Measurements from ENCODE around the gene CORO2A. TPM values are rescaled to one million over a fixed set of nuclear protein-coding genes. Genes with fewer than 3 reads are reported as not detected.

CORO2A gene, protein sequence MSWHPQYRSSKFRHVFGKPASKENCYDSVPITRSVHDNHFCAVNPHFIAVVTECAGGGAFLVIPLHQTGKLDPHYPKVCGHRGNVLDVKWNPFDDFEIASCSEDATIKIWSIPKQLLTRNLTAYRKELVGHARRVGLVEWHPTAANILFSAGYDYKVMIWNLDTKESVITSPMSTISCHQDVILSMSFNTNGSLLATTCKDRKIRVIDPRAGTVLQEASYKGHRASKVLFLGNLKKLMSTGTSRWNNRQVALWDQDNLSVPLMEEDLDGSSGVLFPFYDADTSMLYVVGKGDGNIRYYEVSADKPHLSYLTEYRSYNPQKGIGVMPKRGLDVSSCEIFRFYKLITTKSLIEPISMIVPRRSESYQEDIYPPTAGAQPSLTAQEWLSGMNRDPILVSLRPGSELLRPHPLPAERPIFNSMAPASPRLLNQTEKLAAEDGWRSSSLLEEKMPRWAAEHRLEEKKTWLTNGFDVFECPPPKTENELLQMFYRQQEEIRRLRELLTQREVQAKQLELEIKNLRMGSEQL
- total RNA-seq = 10 to 100 TPM; 31.2 to 45.3 TPM

DNA sequence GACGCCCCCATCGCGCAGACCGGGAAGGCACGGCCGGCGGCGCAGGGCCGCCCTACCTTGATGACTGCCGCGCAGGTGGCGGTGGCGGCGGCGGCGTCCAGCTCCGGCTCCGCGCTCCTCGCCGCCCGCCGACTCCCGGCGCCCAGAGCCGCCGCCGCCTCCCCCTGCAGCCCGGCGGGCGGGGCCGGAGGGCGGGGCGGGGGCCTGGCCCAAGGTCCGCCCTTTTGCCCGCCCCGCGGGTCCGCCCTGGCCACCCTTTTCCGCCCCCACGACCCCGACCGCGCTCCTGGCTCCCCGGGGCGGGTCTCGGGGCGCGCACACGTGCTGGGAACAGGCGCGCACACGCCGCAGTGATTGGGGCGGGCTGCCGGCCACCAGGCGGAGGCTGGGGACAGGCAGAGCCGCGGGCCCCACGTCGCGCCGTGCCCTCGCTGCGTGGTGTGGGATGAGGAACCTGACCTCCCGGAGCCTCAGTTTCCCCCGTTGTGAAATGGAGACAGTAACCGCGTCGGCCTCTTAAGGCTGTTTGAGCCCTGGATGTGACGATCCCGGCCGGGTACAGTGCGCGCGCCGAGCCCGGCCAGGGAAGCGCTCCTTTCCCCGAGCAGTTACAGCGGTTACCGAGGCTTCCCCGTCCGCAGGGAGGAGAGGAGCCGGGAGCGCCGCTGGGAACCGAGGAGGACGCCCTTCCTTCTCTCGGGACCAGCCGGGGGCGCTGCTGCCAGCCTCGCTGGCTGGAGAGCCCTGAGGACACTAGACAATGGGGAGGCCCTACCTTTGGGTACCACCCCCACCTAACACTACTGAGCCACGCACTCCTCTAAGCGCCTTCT is at the start of gene CORO2A:
CORO2A (minus strand) TSS at position 135 of the 833 bp plus-strand sequence. CDS start 34,977 bp downstream, outside the sequence.
- TF ChIP-seq, protein P1, sequence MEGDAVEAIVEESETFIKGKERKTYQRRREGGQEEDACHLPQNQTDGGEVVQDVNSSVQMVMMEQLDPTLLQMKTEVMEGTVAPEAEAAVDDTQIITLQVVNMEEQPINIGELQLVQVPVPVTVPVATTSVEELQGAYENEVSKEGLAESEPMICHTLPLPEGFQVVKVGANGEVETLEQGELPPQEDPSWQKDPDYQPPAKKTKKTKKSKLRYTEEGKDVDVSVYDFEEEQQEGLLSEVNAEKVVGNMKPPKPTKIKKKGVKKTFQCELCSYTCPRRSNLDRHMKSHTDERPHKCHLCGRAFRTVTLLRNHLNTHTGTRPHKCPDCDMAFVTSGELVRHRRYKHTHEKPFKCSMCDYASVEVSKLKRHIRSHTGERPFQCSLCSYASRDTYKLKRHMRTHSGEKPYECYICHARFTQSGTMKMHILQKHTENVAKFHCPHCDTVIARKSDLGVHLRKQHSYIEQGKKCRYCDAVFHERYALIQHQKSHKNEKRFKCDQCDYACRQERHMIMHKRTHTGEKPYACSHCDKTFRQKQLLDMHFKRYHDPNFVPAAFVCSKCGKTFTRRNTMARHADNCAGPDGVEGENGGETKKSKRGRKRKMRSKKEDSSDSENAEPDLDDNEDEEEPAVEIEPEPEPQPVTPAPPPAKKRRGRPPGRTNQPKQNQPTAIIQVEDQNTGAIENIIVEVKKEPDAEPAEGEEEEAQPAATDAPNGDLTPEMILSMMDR (IDR thresholded peaks at IDR 0.05) = peak; percentile 20 to 58 (median 40)
- peak; percentile 63 for TF ChIP-seq POLR2A (IDR thresholded peaks at IDR 0.05)
- no peak for TF ChIP-seq POLR2AphosphoS5 (IDR thresholded peaks at IDR 0.05)
- DNase-seq (ENCODE audit: low spot score) = peak; percentile 79
- peaks cover 2% of the 10 kb centered on the region for H3K4me1 ChIP-seq (replicated peaks)
- intact Hi-C loops (cut with DNase I) = loop anchor here (10.0 kb wide), 1 partner anchor 118 kb away; no protein-coding TSS in a partner anchor
- H3K4me3 ChIP-seq = peak within 1 kb of the TSS; percentile 61 to 63
- WGBS = under 1% methylated on average over 40 of the region's 95 CpGs
- peak within 1 kb of the TSS; percentile 93 to 94 for H3K27ac ChIP-seq
- no peaks in the 10 kb centered on the region for H3K9me3 ChIP-seq
- H3K36me3 ChIP-seq = no peaks in the 10 kb centered on the region
- no peaks in the 10 kb centered on the region for H3K27me3 ChIP-seq (replicated peaks; ENCODE audit: insufficient read depth)

DNA sequence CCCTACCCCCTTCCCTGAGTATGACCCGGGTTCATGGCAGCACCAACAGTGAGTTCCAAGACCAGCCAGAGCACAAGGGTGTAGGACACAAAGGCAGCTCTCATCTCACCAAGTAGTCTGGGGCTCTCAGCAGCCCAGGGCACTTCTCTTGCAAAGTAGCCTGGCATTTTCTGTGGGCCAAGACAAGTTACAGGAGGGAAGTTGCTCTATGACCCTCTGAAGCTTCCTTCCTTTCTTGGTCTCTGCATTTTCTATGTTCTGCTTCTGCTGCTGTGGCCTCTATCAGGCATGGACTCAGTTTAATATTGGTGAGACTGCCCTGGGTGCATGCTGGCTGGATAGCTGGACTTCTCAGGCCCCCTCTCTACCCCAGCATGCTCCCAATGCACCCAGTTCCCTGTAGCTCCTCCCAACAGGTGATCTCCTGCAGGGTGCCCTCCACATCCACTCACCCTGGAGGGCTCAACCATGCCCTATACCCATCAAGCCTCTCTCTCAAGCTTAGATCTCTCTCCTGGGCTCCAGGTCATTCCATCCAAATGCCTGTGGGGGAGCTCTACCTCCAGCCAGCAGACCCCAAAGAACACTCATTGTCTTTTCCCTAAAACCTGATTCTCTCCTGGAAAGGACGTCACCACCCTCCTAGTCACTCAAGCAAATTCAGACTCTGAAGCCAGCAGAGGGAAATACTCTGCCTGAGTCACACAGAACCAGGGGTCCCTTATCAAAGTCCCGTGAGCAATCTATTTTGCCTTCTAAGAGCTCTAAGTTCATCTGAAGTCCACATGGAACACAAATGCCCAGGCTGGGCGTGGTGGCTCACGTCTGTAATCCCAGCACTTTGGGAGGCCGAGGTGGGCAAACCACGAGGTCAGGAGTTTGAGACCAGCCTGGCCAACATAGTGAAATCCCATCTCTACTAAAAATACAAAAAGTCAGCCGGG is 49.2 kb upstream of the CORO2A start:
- no peak for DNase-seq (ENCODE audit: low spot score)
- intact Hi-C loops (cut with DNase I) = no loop called here
- TF ChIP-seq POLR2AphosphoS5 (IDR thresholded peaks at IDR 0.05) (no peak), POLR2A (IDR thresholded peaks at IDR 0.05) (no peak)
- TF ChIP-seq, protein P1 (IDR thresholded peaks at IDR 0.05) = no peak
- 88% methylated on average over 8 of the region's 8 CpGs for WGBS
- no peaks in the 10 kb centered on the region for H3K27me3 ChIP-seq (replicated peaks; ENCODE audit: insufficient read depth)
- H3K36me3 ChIP-seq = no peaks in the 10 kb centered on the region
- no peaks in the 10 kb centered on the region for H3K9me3 ChIP-seq
- no peak overlapping the region for H3K27ac ChIP-seq
- H3K4me1 ChIP-seq (replicated peaks) = no peaks in the 10 kb centered on the region
- H3K4me3 ChIP-seq = no peak overlapping the region

DNA sequence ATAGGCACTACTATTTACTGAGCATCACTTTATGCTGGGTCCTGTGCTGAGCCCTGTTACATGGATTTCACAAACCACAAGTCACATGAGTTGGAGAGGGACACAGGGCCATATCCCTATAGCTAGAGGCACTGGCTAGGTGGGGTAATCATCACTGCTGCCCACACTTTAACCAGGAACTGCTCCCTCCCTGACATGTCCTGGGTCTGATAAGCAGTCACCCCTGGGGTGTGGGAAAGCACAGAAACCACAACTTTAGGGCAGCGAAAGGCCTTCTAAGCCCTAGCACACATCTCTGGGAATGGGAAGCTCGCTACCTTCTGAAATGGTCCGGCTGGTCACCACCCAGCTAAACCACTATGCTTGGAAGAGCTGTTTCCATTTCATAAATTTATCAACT is 48.0 kb upstream of the CORO2A start:
- H3K4me3 ChIP-seq = no peak overlapping the region
- H3K4me1 ChIP-seq (replicated peaks) = no peaks in the 10 kb centered on the region
- H3K36me3 ChIP-seq = no peaks in the 10 kb centered on the region
- no peak overlapping the region for H3K27ac ChIP-seq
- no peaks in the 10 kb centered on the region for H3K9me3 ChIP-seq
- no peak for TF ChIP-seq POLR2A (IDR thresholded peaks at IDR 0.05)
- TF ChIP-seq, protein P1 (IDR thresholded peaks at IDR 0.05) = no peak
- no peak for TF ChIP-seq POLR2AphosphoS5 (IDR thresholded peaks at IDR 0.05)
- no peaks in the 10 kb centered on the region for H3K27me3 ChIP-seq (replicated peaks; ENCODE audit: insufficient read depth)
- DNase-seq (ENCODE audit: low spot score) = no peak
- intact Hi-C loops (cut with DNase I) = no loop called here
- WGBS = 94% methylated on average over 3 of the region's 3 CpGs

DNA sequence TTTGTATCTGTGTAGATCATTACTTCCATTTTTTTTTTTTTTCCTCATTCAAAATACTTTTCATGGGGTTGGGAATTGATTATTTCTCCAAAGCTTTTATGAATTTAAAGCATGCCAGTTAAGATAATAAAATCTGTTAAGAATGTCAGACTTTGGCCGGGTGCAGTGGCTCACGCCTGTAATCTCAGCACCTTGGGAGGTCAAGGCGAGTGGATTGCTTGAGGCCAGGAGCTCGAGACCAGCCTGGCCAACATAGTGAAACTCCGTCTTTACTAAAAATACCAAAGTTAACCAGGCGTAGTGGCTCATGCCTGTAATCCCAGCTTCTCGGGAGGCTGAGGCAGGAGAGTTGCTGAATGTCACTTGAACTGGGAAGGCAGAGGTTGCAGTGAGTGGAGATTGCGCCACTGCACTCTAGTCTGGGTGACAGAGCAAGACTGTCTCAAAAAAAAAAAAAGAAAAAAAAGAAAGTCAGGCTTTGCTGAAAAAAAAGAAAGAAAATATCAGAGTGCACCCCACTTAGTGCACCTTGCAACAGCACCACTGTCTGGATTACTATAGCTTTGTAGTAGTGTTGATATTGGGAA is 44.6 kb upstream of the CORO2A start:
- no peak overlapping the region for H3K27ac ChIP-seq
- no peak for DNase-seq (ENCODE audit: low spot score)
- no peaks in the 10 kb centered on the region for H3K4me1 ChIP-seq (replicated peaks)
- WGBS = 84% methylated on average over 8 of the region's 8 CpGs
- intact Hi-C loops (cut with DNase I) = no loop called here
- no peaks in the 10 kb centered on the region for H3K9me3 ChIP-seq
- no peak overlapping the region for H3K4me3 ChIP-seq
- TF ChIP-seq POLR2A (IDR thresholded peaks at IDR 0.05) (no peak), POLR2AphosphoS5 (IDR thresholded peaks at IDR 0.05) (no peak)
- TF ChIP-seq, protein P1 (IDR thresholded peaks at IDR 0.05) = no peak
- no peaks in the 10 kb centered on the region for H3K36me3 ChIP-seq
- no peaks in the 10 kb centered on the region for H3K27me3 ChIP-seq (replicated peaks; ENCODE audit: insufficient read depth)

Measured in prostate gland (tissue), 2 donors.